K562 (cell line): ENCODE measurements around the gene PHACTR3. TPM values are rescaled to one million over a fixed set of nuclear protein-coding genes. Genes with fewer than 3 reads are reported as not detected.

Source experiments
- ATAC-seq: fragments of 200-7000 bp; cut with Tn5 transposase; 3 replicates; pipeline ENCODE4 v1.9.1; 2020; ENCODE audit warnings: moderate library complexity
- BruUV-seq: library from RNA; stranded (reverse); fragments of 400-500 nt; replicated peaks from 2 replicates; lab custom pipeline; 2021; lab: Mats Ljungman, UMichigan
- CTCF ChIA-PET: fragments of 300-600 bp; formaldehyde crosslinking; extraction: SDS; loops from one replicate; lab custom pipeline; 2021; ENCODE audit warnings: low intra/inter-chr PET ratio; lab: Yijun Ruan, JAX
- POLR2A ChIA-PET: fragments of 300-600, 350-650 bp; sonication (Branson Sonifier 250); formaldehyde crosslinking; extraction: SDS; loops from one replicate; lab custom pipeline; 2021; ENCODE audit warnings: antibody characterized with exemption, inconsistent platforms; lab: Yijun Ruan, JAX
- DNase-seq, 4 experiments: peaks; one replicate each; pipeline versions ENCODE4 v3.0.0 to v3.0.0-alpha.2; 2011 to 2018; ENCODE audit warnings: low spot score in 3 of 4, mixed read lengths in 3 of 4; ENCODE audit errors: extremely low read depth in 1 of 4
- FAIRE-seq: peaks from 2 replicates; lab custom pipeline; 2011; peaks lifted over from hg19 to GRCh38; lab: Jason Lieb, UNC
- H2AFZ ChIP-seq: 2 replicates; pipeline ENCODE4 v1.6.0; 2011; ENCODE audit warnings: low read depth, low read length, control low read depth, inconsistent platforms
- H3K27ac ChIP-seq: fragments of 200-600 bp; 3 replicates; pipeline ENCODE4 v1.8.0; 2011; ENCODE audit warnings: low read depth, mild to moderate bottlenecking, control low read depth, inconsistent platforms, low read length, moderate library complexity, mixed read lengths; ENCODE audit errors: extremely low read depth
- H3K27me3 ChIP-seq, 2 experiments: fragments of 300-600 bp in 1 of 2; 2 replicates in 1 of 2; 3 replicates in 1 of 2; pipeline versions ENCODE4 v1.6.0 to v1.8.0; 2011; ENCODE audit warnings: inconsistent platforms in 2 of 2, low read length in 2 of 2, mild to moderate bottlenecking in 1 of 2, mixed read lengths in 1 of 2, moderate library complexity in 1 of 2; ENCODE audit not compliant: control insufficient read depth in 2 of 2, insufficient read depth in 2 of 2
- H3K36me3 ChIP-seq: fragments of 300-600 bp; 3 replicates; pipeline ENCODE4 v1.8.0; 2011; ENCODE audit warnings: mild to moderate bottlenecking, low read length, inconsistent platforms; ENCODE audit not compliant: control insufficient read depth, insufficient read depth
- H3K4me1 ChIP-seq, 2 experiments: fragments of 200-600 bp in 1 of 2; replicated peaks in 1 of 2; 2 replicates in 1 of 2; 3 replicates in 1 of 2; pipeline versions ENCODE4 v1.5.1 to v1.8.0; 2011; ENCODE audit warnings: inconsistent platforms in 2 of 2, low read length in 2 of 2, mild to moderate bottlenecking in 1 of 2, mixed read lengths in 1 of 2, moderate library complexity in 1 of 2; ENCODE audit not compliant: control insufficient read depth in 2 of 2, insufficient read depth in 2 of 2
- H3K4me2 ChIP-seq: 2 replicates; pipeline ENCODE4 v1.6.1; 2011; ENCODE audit warnings: low read length, control low read depth, inconsistent platforms, mixed read lengths; ENCODE audit not compliant: insufficient read depth
- H3K4me3 ChIP-seq: fragments of 200-600 bp; sonication (generic), shearing (Covaris generic); 2 replicates; pipeline ENCODE4 v1.5.1; 2016; ENCODE audit warnings: control low read depth, inconsistent platforms
- H3K79me2 ChIP-seq: fragments of 200-600 bp; 3 replicates; pipeline ENCODE4 v1.8.0; 2011; ENCODE audit warnings: low read length, inconsistent platforms; ENCODE audit not compliant: control insufficient read depth, insufficient read depth
- H3K9ac ChIP-seq, 2 experiments: 2 replicates each; pipeline versions ENCODE4 v1.6.0 to v1.6.1; 2011; ENCODE audit warnings: low read depth in 2 of 2, low read length in 2 of 2, control low read depth in 1 of 2, inconsistent platforms in 1 of 2, mild to moderate bottlenecking in 1 of 2, mixed read lengths in 1 of 2; ENCODE audit not compliant: insufficient read depth in 1 of 2
- H3K9me1 ChIP-seq: one replicate; pipeline ENCODE4 v1.6.0; 2011; ENCODE audit warnings: inconsistent platforms, mild to moderate bottlenecking, low read length, moderate library complexity; ENCODE audit not compliant: control insufficient read depth, insufficient read depth
- H3K9me3 ChIP-seq: replicated peaks from 2 replicates; pipeline ENCODE4 v1.5.1; 2011; ENCODE audit warnings: low read depth, low read length, inconsistent platforms; ENCODE audit not compliant: control insufficient read depth, insufficient read depth
- H4K20me1 ChIP-seq: replicated peaks from 2 replicates; pipeline ENCODE4 v1.6.1; 2011; ENCODE audit warnings: low read length, inconsistent platforms, mixed read lengths; ENCODE audit not compliant: control insufficient read depth, insufficient read depth
- BCOR ChIP-seq: fragments of 450-650 bp; IDR thresholded peaks from 2 replicates; pipeline ENCODE4 v1.6.1; 2016
- CHCHD3 ChIP-seq: fragments of 250-450 bp; sonication (Bioruptor Pico); IDR thresholded peaks from 2 replicates; pipeline ENCODE4 v2.1.2; 2022; ENCODE audit warnings: mild to moderate bottlenecking
- NCOA2 ChIP-seq, 2 experiments: fragments of 450-650 bp; IDR thresholded peaks; 2 replicates each; pipeline ENCODE4 v1.6.1; 2018; ENCODE audit warnings: mild to moderate bottlenecking in 2 of 2, moderate library complexity in 1 of 2; ENCODE audit not compliant: partially characterized antibody in 2 of 2
- whole genome bisulfite sequencing: fragments of 100-300 bp; shearing (Covaris generic); methylation state at CpG from one replicate; pipeline ENCODE4 v1.1.6; 2016; ENCODE audit warnings: low coverage, mixed read lengths; ENCODE audit not compliant: insufficient coverage; ENCODE audit errors: missing lambda C conversion rate; 5-methylcytosine and 5-hydroxymethylcytosine counted together
- in situ Hi-C: fragments of 300-500 bp; cut with MboI; formaldehyde crosslinking; loops from 4 replicates; pipeline ENCODE4 v1.15.0; 2018; ENCODE audit warnings: inconsistent platforms, mixed read lengths
- intact Hi-C: fragments of 100-400 bp; cut with micrococcal nuclease; formaldehyde crosslinking; loops from 2 replicates; pipeline ENCODE4 v1.14.2; 2022
- polyA plus RNA-seq, 8 experiments: library from polyadenylated mRNA; depleted of rRNA in 4 of 8; stranded (reverse) in 5 of 8; unstranded in 3 of 8; fragments of >200 nt; fragmentation: Nextera tagmentation in 2 of 8; fragmentation: Illumina TruSeq in 1 of 8; extraction: Ambion mirVana in 2 of 8; extraction: Trizol in 1 of 8; gene quantifications; 2 replicates each; pipeline versions ENCODE4 v1.2.1 to v1.2.3, GENCODE V29; 2011 to 2014; ENCODE audit warnings: inconsistent platforms in 1 of 8, missing spikeins in 1 of 8
- total RNA-seq, 7 experiments: library from RNA; depleted of rRNA in 6 of 7; stranded (reverse); fragments of >200 nt in 6 of 7; fragmentation: Illumina TruSeq in 2 of 7; extraction: Trizol in 2 of 7; gene quantifications; 2 replicates each; pipeline versions ENCODE4 v1.2.1 to v1.2.3, GENCODE V29; 2011 to 2021; ENCODE audit warnings: low replicate concordance in 1 of 7
- TF ChIP-seq, protein P1 (sequence below), 3 experiments: fragments of 200-800 bp in 1 of 3; fragments of 250-450 bp in 1 of 3; fragments of 450-650 bp in 1 of 3; sonication (Bioruptor Pico) in 1 of 3; sonication (Bioruptor generic) in 1 of 3; formaldehyde crosslinking in 1 of 3; IDR thresholded peaks; 2 replicates each; pipeline versions ENCODE4 v1.6.1 to v1.8.0; 2016 to 2022; ENCODE audit warnings: mild to moderate bottlenecking in 2 of 3, missing genetic modification characterization in 2 of 3, missing compliant biosample characterization in 1 of 3, moderate library complexity in 1 of 3

The PHACTR3 gene
- total and polyA plus RNA-seq, 9 of the 15 experiments (the other 6 are each of a cell fraction or from before 2014, with no cell fraction given) = not detected

DNA sequence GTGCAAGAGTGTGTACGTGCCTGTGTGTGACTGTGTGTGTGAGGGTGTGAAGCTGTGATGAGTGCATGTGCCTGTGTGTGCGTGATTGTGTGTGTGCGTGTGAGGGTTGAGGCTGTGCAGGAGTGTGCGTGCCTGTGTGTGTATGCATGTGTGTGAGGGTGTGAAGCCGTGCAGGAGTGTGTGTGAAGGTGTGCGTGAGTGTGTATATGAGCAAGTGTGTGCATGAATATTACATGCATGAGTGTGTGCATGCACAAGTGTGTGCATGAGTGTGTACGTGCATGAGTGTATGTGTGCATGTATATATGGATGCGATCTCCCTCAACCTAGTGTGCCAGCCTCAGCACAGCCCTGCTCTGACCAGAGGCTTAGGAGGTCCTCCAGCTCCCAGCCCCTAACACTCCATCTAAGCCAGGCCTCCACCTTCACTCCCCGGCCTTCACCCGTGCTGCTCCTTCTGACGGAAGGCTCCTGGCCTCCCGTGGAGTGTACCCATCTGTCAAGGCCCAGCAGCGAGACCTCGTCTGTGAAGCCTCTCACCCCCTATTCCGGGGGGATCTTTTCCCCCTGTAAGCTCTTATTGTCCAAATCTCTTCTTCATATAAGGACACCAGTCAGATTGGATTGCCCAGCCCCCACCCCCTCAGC, 19.9 kb upstream of the PHACTR3 start:
- no peak overlapping the region for H3K27ac ChIP-seq
- H3K9me1 ChIP-seq = no peaks in the 10 kb centered on the region
- H3K9me3 ChIP-seq = no peaks in the 10 kb centered on the region
- H3K79me2 ChIP-seq = no peaks in the 10 kb centered on the region
- H3K4me1 ChIP-seq = no peaks in the 10 kb centered on the region
- no peak overlapping the region for H3K4me3 ChIP-seq
- ChIA-PET CTCF (no interaction called here), POLR2A (no interaction called here)
- intact Hi-C loops (no loop called here), in situ Hi-C loops (loop anchor here (5.0 kb wide), 1 partner anchor 168 kb away; no protein-coding TSS in a partner anchor)
- no peak overlapping the region for H3K4me2 ChIP-seq
- ATAC-seq = no peak
- no peak for FAIRE-seq
- no peaks in the 10 kb centered on the region for H3K36me3 ChIP-seq
- no peaks in the 10 kb centered on the region for H4K20me1 ChIP-seq
- no peak overlapping the region for H2AFZ ChIP-seq
- no peak for DNase-seq
- H3K27me3 ChIP-seq = peaks cover 11 to 64% of the 10 kb centered on the region in 2 experiments; a peak in 4 of 5 replicates
- WGBS = 2% methylated on average over 15 of the region's 15 CpGs
- no peak overlapping the region for H3K9ac ChIP-seq
- TF ChIP-seq CHCHD3 (CRISPR knock-in tag) = no peak
- TF ChIP-seq BCOR = no peak
- TF ChIP-seq NCOA2 (IDR thresholded peaks at IDR 0.05; ENCODE audit: partially characterized antibody in 2 of 2) = no peak
- TF ChIP-seq, protein P1, sequence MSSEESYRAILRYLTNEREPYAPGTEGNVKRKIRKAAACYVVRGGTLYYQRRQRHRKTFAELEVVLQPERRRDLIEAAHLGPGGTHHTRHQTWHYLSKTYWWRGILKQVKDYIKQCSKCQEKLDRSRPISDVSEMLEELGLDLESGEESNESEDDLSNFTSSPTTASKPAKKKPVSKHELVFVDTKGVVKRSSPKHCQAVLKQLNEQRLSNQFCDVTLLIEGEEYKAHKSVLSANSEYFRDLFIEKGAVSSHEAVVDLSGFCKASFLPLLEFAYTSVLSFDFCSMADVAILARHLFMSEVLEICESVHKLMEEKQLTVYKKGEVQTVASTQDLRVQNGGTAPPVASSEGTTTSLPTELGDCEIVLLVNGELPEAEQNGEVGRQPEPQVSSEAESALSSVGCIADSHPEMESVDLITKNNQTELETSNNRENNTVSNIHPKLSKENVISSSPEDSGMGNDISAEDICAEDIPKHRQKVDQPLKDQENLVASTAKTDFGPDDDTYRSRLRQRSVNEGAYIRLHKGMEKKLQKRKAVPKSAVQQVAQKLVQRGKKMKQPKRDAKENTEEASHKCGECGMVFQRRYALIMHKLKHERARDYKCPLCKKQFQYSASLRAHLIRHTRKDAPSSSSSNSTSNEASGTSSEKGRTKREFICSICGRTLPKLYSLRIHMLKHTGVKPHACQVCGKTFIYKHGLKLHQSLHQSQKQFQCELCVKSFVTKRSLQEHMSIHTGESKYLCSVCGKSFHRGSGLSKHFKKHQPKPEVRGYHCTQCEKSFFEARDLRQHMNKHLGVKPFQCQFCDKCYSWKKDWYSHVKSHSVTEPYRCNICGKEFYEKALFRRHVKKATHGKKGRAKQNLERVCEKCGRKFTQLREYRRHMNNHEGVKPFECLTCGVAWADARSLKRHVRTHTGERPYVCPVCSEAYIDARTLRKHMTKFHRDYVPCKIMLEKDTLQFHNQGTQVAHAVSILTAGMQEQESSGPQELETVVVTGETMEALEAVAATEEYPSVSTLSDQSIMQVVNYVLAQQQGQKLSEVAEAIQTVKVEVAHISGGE (CRISPR knock-in tag; IDR thresholded peaks at IDR 0.05) = 0 out of 6 replicates have a peak, but pooled peaks of 1 of the 3 experiments have one; percentile 10
- BruUV-seq = no TSS peak
